NCI-H2171 treated with DMSO at 0.1 percent for 48 hours (cell line): ENCODE measurements around the gene BPGM.
A peak's percentile ranks its signal among the peaks of the same experiment; 100 is the strongest.

Experiments used
- DNase-seq: peaks from one replicate; lab custom pipeline; 2025; lab: John Stamatoyannopoulos, UW

Gene BPGM

DNA sequence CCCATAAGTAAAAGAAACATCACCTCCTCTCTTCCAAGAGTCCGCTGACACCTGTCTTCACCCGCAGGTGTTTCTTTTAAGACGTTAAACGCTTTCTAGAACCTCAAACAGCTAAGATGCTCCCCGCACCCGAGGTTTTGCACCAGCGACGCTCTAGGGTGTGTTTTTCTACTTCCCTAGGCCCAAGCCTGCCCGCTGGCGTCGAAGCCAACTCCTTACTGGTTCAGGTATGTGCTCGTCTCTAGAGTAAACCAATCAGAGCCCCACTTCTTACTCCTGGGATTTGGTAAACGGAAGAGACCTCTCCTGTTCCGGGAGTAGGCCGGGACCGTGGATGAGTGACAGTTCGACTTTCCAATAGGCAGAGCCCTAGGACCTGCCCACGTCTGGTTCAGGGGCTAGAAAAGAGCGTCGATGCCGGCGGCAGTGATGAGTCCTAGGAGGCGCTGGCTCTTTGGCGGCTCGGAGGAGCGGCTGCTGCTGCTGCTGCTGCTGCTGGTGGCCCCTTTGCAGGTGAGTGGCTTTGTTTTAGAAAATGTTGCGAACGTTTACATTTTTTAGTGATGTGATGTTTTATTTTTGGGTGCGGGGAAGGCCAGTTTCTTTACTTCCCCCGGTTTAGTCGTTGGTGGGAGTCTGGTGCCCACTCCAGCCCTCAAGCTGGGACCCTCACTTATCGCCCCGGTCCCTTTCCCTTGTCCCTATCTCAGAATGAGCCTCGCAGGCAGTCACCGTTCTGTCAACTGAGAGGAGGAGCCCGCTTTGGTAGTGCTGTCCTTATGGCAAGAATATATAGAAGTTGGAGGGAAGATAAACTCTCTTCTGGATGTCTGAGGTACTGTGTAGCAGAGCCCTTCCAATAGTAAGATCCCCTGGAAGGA lies at the start of gene BPGM:
TSS of gene BPGM (plus strand) at position 429 of the 881 bp plus-strand sequence. CDS start 14,655 bp downstream, outside the sequence.
- peak; percentile 100 for DNase-seq

DNA sequence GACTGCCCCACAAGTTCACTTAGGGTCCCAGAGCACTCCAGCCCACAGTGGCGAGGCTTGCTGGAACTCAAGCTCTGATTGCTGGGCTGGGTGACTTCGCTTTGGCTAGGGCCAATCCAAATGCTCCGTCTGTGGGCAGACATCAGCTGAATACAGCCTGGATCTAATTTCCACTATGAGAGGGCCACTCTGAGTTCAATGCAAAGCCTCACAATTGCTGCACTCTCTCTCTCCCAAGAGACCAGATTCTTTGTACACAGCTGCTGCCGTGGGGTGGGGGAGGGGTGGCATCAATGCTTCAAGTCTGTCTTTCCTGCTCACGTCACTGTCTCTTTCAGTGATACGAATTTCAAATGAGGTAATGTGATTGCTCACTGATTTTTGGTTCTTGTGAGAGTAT lies 47.3 kb upstream of the BPGM start:
- peak; percentile 87 for DNase-seq

DNA sequence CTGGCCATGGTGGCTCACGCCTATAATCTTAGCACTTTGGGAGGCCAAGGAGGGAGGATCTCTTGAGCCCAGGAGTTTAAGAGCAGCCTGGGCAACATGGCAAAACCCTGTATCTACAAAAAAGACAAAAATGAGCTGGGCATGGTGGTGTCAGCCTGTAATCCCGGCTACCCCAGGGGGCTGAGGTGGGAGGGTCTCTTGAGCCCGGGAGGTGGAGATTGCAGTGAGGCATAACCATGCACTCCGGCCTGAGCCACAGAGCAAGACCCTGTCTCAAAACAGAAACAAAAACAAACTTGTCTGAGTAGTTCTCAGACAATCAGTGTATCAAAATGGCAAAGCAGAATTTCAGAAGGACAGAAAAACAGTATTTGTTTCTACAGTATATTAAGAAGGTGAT lies 45.2 kb upstream of the BPGM start:
- DNase-seq = no peak

DNA sequence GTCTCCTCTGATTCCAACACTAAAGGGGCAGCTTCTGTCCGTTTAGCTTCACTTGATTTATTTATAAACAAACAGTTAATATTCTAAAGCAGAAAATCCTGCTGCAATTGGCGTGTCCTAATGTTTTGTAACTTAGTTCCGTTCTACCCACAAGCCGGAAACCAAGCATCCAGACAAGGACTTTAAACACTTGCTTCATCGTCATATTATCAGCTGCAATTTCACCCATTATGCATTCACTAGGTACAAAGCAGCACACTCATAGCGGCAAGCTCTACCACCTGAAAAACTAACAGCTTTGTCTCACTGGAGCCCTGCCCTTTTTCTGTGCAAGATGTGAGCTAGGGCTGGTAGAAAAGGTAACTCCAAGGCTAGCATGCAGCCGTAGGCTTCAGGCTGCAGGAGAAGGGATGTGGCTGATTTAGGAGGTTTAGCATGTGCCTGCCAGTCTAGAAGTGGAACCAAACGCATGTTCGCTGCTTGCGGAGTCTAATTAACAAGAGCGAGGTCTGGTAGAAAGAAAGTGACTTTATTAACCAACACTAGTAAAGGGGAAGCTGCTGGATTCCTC lies 43.7 kb upstream of the BPGM start:
- DNase-seq = no peak

DNA sequence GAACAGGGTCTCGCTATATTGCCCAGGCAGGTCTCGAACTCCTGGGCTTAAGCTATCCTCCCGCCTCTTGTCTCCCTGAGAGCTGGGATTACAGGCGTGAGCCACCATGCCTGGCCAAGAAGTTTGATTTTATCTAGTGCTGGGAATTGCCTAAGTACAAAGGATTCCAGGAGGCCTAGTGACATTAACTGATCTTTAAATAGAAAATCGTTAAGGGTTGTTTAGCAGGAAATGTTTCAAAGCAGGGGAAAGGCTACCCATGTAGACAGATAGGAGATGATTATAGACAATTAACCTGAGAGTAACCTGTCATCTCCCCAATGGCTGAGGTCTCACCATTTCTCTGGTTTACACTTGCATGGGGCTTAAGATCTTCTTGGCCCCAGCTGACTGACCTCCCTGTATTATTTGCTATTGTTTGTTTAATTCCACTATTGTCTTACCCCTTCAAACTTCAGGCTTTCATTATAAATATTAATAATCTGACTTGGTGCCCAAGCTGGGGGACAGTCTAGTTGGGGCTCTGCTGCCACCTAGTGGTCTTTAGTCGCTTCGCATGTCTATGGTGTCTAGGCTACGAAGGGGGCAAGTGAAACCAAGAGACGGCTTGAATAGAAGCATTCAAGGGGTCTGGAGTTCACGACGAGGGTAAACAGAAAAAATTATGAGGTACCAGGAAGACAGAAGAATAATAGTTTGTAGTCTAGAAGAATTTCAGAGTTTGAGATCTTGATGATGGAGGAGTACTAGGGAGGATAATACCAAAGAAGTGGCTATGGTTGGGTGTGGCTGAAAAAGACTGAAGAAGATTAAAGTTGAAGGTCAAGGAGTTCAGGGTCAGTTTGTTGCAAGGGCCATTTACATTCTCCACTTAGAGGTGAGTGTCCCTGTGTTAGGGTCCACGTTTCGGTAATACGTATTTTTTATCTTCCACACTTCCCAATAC lies 40.4 kb upstream of the BPGM start:
- peak; percentile 71 for DNase-seq

DNA sequence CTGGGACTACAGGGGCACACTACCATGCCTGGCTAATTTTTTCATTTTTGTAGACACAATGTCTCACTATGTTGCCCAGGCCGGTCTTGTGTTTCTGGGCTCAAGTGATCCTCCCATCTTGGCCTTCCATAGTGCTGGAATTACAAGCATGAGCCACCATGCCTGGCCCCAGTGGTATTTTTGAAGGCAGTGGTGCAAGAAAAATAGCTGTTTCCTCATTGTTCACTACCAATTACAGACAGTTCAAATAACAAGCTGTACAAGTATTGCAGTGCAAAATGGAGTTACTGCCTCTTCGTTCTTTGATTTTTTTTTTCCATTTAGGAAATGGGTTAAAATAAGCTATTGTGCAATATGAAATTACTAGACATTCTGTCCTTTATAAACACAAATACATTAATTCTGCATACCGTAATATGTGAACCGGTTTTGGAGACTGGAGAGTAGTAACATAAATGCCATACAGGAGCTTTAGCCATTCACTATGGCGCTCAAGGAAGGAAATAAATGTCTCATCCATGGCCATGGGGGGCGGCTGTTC lies 35.0 kb upstream of the BPGM start:
- no peak for DNase-seq

DNA sequence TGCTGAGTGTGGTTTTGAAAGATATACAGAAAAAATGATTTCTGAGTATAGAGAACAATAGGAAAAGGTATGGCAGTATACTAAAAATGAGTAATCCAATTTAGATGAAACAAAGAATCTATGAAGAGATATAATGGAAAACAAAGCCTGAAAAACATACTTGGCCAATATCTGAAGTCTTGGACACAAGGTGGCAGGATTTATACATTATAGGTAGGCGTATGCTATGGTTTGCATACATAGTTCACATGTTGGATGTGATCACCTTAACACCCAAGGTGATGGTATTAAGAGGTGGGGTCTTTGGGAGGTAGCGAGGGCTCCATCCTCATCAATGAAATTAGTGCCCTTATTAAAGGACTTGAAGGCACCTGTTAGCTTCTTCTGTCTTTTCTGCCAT lies 34.5 kb upstream of the BPGM start:
- no peak for DNase-seq

DNA sequence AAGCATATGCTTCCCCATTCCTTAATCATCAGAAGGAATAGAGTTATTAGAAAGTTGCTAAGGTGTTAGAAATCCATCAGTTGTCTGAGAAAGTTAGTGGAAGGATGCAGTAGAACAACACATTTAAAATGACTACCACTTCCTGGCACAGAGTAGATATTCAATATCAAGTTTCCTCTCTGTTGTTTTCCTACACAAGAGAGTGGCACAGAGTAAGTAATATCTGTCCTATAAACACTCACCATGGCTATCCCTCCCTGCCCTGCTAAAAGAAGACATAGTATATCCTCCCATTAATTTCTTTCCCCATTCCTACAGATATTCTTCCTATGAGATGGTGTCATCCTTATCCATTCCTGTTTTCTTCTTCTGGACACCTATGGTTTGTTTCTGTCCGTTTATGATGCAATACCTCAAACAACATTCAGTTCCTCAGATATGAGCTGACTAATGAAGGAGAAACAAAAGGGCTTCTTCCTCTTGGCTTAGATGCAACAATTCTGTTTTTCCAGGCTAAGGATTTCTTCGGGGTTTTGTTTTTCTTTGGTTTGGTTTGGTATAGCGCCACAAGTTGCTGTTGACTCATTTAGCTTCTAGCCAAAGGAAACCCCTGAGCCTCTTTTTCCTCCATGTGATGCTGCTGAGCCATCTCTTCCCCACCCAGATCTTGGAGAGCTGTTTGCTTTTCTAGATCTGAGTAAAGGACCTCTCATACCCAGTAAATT lies 32.9 kb upstream of the BPGM start:
- DNase-seq = no peak

DNA sequence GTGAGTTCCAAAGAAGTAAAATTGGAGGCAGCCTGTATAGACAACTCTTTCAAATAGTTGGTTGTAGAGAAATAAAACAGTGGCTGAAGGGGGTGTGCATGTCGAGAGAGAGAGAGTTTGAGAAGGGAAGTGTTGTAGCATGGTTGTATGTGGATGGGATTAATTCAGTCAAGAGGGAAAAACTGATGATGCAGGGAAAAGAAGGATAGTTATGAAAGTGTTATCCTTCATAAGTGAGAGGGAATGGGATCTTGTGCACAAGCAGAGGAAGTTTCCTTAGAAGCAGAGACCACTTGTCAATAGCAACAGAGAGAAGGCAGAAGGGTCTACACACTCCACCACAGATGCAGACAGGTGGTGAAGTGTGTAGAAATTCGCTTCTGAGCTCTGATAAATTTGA lies 30.0 kb upstream of the BPGM start:
- no peak for DNase-seq

DNA sequence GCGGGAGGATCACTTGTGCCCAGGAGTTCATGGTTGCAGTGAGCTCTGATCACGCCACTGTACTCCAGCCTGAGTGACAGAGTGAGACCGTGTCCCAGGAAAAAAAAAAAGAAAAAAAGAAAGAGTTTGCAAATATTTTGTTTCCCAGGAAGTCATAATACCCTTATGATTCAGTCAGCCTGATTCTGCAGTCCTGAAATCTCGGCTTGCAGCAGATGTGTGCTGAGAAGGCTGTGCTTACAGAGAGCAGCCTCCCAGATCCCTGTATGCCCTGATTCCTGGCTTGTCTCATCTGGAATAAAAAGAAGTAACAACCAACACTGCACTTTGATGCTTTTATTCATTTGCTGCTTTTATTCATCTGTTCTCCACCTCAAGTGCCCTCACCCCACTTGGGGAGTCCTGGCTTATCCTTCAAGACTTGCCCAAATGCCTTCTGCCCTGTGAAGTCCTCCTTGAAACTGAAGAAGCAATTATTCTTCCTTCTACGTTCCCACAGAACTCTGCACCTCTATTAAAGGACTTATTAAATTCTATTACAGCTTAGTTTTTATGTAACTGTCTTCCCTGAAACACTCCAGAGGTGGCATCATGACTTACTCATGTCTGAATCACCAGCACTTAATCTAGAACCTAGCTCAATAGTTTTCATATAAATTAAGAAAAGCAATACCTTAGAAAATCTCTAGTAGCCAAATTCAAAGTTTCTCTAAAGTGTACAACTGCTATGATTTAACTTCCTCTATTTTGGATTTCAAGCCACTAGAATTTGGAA lies 27.7 kb upstream of the BPGM start:
- DNase-seq = no peak

DNA sequence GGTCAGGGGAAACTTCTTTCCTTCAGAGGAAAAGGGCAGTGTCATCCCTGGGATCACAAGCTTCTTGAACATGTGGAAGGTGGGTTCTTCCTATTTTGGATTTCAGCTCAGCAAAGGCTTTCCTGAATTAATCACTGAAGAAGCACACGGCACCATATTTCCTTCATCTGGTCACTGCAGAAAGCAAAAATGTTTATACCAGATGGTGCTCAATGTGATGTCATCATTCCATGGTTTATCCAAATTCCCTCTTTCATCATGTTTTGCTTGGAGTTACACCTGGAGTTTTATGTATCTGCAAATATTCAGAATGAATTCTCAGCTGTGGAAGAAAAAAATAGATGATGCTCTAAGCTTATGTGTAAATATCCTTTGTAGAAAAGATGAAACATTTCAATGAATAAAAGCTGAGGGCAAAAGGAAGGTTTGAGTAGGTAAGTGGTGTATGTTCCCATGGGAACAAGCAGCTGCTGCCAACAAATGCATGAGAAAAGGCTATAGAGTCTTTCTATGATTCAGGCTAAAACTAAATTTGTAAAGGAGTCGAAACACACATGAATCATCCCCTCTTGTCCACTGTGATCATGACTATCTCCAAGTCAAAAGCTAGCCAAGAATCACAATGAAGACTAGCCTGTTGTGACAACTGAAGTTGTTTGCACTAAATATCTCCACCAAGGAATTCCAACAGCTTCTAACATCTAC lies 26.9 kb upstream of the BPGM start:
- DNase-seq = peak; percentile 28

DNA sequence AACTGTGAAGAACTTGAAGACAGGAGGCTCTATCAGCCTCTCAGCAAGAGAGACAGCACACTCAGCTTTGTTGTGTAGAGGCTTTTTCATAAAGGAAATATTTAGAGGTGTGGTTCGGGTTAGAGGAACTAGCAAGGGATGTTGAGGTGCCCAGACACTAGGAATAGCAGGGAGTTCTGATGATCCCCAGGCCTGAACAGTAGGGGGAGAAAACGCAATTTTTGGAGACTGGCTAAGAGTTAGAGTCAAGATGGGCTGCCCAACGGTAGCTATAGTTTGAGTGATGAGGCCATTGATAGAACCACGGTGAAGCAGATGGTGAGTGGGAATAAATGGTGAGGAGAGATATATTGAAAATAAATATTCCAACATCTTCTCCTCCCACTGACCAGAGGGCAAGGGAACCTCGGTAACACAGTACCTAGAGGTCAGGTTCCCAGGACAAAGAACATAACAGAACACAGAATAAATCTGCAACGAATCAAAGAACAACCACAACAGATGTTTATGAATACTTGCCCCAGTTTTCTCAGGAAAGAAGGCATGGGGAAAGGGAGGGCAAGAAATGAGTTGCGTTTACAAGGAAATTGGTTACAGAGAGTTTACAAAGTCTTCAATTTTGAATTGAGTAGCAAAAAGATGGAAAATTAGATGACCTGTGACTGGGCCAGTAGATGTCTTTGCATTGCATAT lies 24.2 kb upstream of the BPGM start:
- DNase-seq = no peak

DNA sequence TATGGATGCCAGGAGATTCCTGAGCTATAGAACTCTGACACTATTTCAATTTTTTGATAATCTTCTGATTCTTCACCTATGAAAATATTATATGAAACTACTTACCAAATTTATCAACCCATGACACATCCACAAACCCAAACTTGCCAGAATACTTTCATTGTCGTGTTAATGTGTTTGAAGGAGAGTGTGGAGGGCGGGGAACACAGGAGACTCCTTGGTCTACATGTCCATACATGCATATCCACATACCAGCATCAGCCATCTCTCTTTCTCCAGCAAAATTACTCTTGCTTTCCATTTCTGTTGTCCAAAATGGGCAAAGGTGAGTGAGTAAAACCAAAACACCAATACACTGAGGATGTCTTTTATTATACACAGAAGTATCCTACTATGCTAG lies 23.5 kb upstream of the BPGM start:
- DNase-seq = no peak

DNA sequence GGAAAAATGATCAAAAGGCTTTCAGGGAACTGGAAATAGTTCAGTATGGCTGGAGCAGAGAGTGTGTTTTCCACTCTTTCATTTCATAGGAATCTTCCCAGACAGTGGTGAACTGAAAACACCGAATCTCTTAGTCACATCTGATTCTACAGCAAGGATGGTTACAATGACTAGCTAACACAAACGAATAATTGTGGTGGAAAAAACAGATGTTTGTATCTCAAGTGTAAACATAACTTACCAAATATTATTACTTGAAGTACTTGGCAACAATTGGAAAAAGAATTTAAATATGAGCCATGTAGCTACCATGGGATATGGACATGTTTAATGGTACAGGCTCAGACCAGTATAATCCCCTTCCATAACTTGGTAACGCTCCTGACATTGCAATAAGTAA lies 21.1 kb upstream of the BPGM start:
- DNase-seq = no peak

DNA sequence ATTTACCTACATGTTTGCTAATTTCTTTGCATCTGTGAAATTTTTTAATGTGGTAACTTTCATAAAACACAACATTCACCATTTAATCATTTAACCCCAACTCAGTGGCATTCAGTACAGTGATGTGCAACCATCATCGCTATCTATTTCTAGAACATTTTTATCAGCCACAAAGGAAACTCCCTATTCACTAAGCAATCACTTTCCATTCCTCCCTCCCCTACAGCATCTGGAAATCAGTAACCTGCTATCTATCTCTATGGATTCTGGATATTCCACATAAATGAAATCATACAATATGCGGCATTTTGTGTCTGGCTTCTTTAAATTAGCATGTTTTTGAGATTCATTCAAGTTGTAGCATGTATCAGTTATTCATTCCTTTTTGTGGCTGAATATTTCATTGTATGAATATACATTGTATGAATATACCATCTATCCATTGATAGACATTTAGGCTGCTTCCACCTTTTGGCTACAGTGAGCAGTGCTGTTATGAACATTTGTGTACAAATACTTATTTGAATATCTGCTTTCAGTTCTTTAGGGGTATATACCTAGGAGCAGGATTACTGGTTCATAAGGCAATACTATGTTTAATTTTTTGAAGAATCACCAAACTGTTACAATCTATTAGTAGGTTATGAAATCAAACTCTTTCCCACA lies 19.4 kb upstream of the BPGM start:
- no peak for DNase-seq

DNA sequence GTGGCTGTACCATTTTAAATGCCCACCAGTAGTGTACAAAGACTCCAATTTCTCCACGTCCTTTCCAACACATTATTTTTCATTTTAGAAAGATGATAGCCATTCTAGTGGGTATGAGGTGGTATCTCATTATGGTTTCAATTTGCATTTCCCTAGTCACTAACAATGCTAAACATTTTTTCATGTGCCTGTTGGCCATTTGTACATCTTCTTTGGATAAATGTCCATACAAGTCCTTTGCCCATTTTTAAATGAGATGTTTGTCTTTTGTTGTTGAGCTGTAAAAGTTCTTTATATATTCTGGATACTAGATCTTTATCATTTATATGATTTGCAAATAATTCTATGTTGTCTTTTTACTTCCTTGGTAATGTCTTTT lies 18.9 kb upstream of the BPGM start:
- DNase-seq = no peak

DNA sequence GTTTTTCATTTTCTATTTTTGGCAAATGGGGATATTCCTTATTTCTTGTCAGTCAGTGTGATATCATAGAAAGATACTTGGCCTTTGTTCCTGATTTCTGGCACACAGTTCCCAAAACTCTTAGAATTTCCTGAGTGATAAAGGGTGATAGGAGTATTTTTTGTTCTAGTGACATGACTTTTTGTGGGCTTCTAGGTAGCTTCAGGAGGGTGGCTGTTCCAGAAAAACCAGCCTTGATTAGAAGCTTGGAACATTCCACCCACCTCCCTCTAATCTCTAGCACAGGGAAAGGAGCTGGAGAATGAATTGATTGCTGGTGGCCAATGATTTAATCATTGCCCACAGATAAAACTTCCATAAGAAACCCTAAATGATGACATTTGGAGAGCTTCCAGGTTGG lies 17.2 kb upstream of the BPGM start:
- no peak for DNase-seq

DNA sequence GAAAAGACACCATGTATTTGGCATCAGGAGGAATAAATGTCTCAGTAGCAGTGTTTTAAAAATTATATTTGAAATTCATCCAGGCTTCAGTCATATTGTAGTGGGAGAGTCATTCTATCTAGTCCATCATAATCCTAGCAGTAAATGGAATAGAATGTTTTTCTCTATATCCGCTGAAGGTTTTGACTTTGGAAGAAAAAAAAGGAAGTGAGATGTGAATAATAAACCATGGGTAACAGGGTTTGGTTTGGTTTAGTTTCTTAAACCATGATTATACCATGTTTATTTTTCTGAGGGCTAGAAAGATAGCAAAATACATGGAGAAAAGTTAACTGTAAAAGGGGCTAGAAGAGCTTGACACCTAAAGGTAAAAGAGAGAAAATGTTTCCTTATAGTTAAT lies 16.4 kb upstream of the BPGM start:
- no peak for DNase-seq

DNA sequence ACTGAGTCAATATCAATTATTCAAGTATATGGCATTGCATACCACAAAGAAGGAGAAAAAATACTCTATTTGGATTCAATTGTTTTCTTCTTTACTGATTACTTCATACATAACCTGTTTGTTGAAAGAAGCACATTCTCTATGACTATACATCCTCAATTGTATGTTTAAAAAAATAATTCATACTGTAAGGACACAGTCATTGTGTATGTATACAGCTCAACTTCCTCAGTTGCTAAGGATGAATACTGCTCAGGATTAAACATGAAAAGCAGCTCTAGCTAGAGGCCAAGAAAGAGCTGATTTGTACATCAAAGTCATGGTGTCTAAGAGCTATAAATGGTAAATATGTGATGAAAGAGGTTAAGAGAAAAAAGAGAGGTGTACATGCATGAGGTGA lies 15.8 kb upstream of the BPGM start:
- DNase-seq = no peak
